ENCODE results near the gene KAZN.

GRCh38 chr1:15065736-15066135 is 467.3 kb downstream of the KAZN start:
- TF ChIP-seq POLR2A (IDR thresholded peaks at IDR 0.05; ENCODE audit: low read length) (no peak), RAD21 (conservative IDR thresholded peaks at IDR 0.05 in 1 of 2, IDR thresholded peaks at IDR 0.05 in 1 of 2) (no peak), JUN (IDR thresholded peaks at IDR 0.05) (no peak), ZSCAN20 (CRISPR knock-in tag; IDR thresholded peaks at IDR 0.05) (no peak)
- TF ChIP-seq, protein P1, sequence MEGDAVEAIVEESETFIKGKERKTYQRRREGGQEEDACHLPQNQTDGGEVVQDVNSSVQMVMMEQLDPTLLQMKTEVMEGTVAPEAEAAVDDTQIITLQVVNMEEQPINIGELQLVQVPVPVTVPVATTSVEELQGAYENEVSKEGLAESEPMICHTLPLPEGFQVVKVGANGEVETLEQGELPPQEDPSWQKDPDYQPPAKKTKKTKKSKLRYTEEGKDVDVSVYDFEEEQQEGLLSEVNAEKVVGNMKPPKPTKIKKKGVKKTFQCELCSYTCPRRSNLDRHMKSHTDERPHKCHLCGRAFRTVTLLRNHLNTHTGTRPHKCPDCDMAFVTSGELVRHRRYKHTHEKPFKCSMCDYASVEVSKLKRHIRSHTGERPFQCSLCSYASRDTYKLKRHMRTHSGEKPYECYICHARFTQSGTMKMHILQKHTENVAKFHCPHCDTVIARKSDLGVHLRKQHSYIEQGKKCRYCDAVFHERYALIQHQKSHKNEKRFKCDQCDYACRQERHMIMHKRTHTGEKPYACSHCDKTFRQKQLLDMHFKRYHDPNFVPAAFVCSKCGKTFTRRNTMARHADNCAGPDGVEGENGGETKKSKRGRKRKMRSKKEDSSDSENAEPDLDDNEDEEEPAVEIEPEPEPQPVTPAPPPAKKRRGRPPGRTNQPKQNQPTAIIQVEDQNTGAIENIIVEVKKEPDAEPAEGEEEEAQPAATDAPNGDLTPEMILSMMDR (IDR thresholded peaks at IDR 0.05) = no peak

Measured in A549 (cell line).